HepG2 (cell line): ENCODE data around the gene CTCF. TPM values are rescaled to one million over a fixed set of nuclear protein-coding genes. Genes with fewer than 3 reads are reported as not detected.

Source experiments
- AGO2 ChIP-seq: fragments of 200-400 bp; formaldehyde crosslinking; optimal IDR thresholded peaks from 2 replicates; pipeline ENCODE3; 2017; ENCODE audit warnings: mild to moderate bottlenecking, low read depth, low read length, moderate library complexity
- AHR ChIP-seq: IDR thresholded peaks from 2 replicates; pipeline ENCODE4 v1.6.1; 2018; ENCODE audit warnings: missing genetic modification reagents, missing compliant biosample characterization
- CTCF ChIP-seq: sonication (generic); formaldehyde crosslinking; IDR thresholded peaks from 2 replicates; pipeline ENCODE4 v1.5.0; 2020; ENCODE audit warnings: mild to moderate bottlenecking, missing genetic modification reagents, moderate library complexity
- GATAD1 ChIP-seq: IDR thresholded peaks from 2 replicates; pipeline ENCODE4 v1.6.1; 2016; ENCODE audit warnings: missing genetic modification reagents, missing compliant biosample characterization
- HOXD1 ChIP-seq: sonication (generic); formaldehyde crosslinking; IDR thresholded peaks from 2 replicates; pipeline ENCODE4 v1.5.0; 2020; ENCODE audit warnings: missing genetic modification reagents
- KAT2B ChIP-seq: fragments of 150-350 bp; IDR thresholded peaks from 2 replicates; pipeline ENCODE4 v1.6.1; 2014; ENCODE audit warnings: low read depth, low read length, borderline replicate concordance
- KDM4B ChIP-seq: sonication (generic); formaldehyde crosslinking; IDR thresholded peaks from 2 replicates; pipeline ENCODE4 v1.4.0; 2020; ENCODE audit warnings: missing genetic modification reagents
- PLRG1 ChIP-seq: fragments of 450-650 bp; conservative IDR thresholded peaks from 2 replicates; pipeline ENCODE4 v1.6.1; 2016
- RAD51 ChIP-seq: fragments of 450-650 bp; IDR thresholded peaks from 2 replicates; pipeline ENCODE4 v1.6.1; 2016; ENCODE audit warnings: borderline replicate concordance
- RARG ChIP-seq: sonication (generic); formaldehyde crosslinking; IDR thresholded peaks from 2 replicates; pipeline ENCODE4 v1.4.0; 2020; ENCODE audit warnings: low read depth, mild to moderate bottlenecking, missing genetic modification reagents
- STAT6 ChIP-seq: sonication (generic); formaldehyde crosslinking; IDR thresholded peaks from 2 replicates; pipeline ENCODE4 v1.4.0; 2020; ENCODE audit warnings: missing genetic modification reagents, mild to moderate bottlenecking, borderline replicate concordance
- SUZ12 ChIP-seq: fragments of 150-350 bp; IDR thresholded peaks from 2 replicates; pipeline ENCODE4 v1.6.1; 2014; ENCODE audit warnings: low read depth, low read length
- TAF1 ChIP-seq: sonication (generic); formaldehyde crosslinking; IDR thresholded peaks from 2 replicates; pipeline ENCODE4 v1.4.0; 2020; ENCODE audit warnings: missing genetic modification reagents
- TFDP1 ChIP-seq: IDR thresholded peaks from 2 replicates; pipeline ENCODE4 v1.6.1; 2016; ENCODE audit warnings: missing compliant biosample characterization, missing genetic modification reagents, borderline replicate concordance
- ZBTB44 ChIP-seq: sonication (generic); formaldehyde crosslinking; IDR thresholded peaks from 2 replicates; pipeline ENCODE4 v1.4.0; 2020; ENCODE audit warnings: missing genetic modification reagents
- ZNF441 ChIP-seq: sonication (generic); formaldehyde crosslinking; IDR thresholded peaks from 2 replicates; pipeline ENCODE4 v1.7.0; 2021; ENCODE audit warnings: missing genetic modification reagents, borderline replicate concordance
- ZNF740 ChIP-seq: sonication (generic); formaldehyde crosslinking; IDR thresholded peaks from 2 replicates; pipeline ENCODE4 v1.4.0; 2020; ENCODE audit warnings: missing genetic modification reagents
- ZNF841 ChIP-seq: sonication (generic); formaldehyde crosslinking; IDR thresholded peaks from 2 replicates; pipeline ENCODE4 v1.8.1; 2023; ENCODE audit warnings: missing genetic modification reagents, borderline replicate concordance
- ZSCAN9 ChIP-seq: IDR thresholded peaks from 2 replicates; pipeline ENCODE4 v1.6.1; 2016; ENCODE audit warnings: borderline replicate concordance
- ZXDC ChIP-seq: sonication (generic); formaldehyde crosslinking; IDR thresholded peaks from 2 replicates; pipeline ENCODE4 v1.5.0; 2020; ENCODE audit warnings: mild to moderate bottlenecking, missing genetic modification reagents
- polyA plus RNA-seq, 8 experiments: library from polyadenylated mRNA; depleted of rRNA in 3 of 8; stranded (reverse) in 7 of 8; unstranded in 1 of 8; fragments of >200 nt; fragmentation: Illumina TruSeq in 4 of 8; extraction: Trizol in 4 of 8; gene quantifications; 2 replicates each; pipeline versions ENCODE4 v1.2.1 to v1.2.3, GENCODE V29; 2011 to 2016; ENCODE audit warnings: low read depth in 4 of 8, missing spikeins in 1 of 8, mixed read lengths in 1 of 8; ENCODE audit not compliant: insufficient read depth in 1 of 8
- total RNA-seq, 5 experiments: library from RNA; depleted of rRNA; stranded (reverse); fragments of >200 nt; fragmentation: Illumina TruSeq; extraction: Trizol; gene quantifications; 2 replicates each; pipeline ENCODE4 v1.2.3, GENCODE V29; 2016; ENCODE audit warnings: low read depth in 1 of 5

Gene CTCF
- total and polyA plus RNA-seq, 2 of the 13 experiments (the other 11 are each of a cell fraction or from before 2014, with no cell fraction given), result 19.5 to 37.5 TPM

- no peak for TF ChIP-seq ZXDC (CRISPR knock-in tag)
- TF ChIP-seq RARG, result no peak
- no peak for TF ChIP-seq ZSCAN9 (CRISPR knock-in tag)
- peak; percentile 47 for TF ChIP-seq AGO2
- TF ChIP-seq AHR, result peak; percentile 63; the same call in 1 of the 2 replicates
- no peak for TF ChIP-seq SUZ12
- no peak for TF ChIP-seq TAF1 (CRISPR knock-in tag)
- 0 out of 2 replicates have a peak, but pooled peaks have one; percentile 38 for TF ChIP-seq GATAD1 (CRISPR knock-in tag)
- TF ChIP-seq KAT2B, result no peak
- no peak for TF ChIP-seq RAD51
- no peak for TF ChIP-seq ZNF841 (CRISPR knock-in tag)
- no peak for TF ChIP-seq TFDP1 (CRISPR knock-in tag)
- TF ChIP-seq STAT6, result no peak
- no peak for TF ChIP-seq KDM4B (CRISPR knock-in tag)
- TF ChIP-seq HOXD1 (CRISPR knock-in tag), result no peak
- no peak for TF ChIP-seq ZBTB44 (CRISPR knock-in tag)
- no peak for TF ChIP-seq ZNF441 (CRISPR knock-in tag)
- no peak for TF ChIP-seq PLRG1
- TF ChIP-seq ZNF740, result 0 out of 2 replicates have a peak, but pooled peaks have one; percentile 26
- peak; percentile 96 for TF ChIP-seq CTCF
These were observed 15.4 kb upstream of the CTCF start (continued) for GRCh38 chr16:67546761-67547422.
